ENCODE results near the gene FHOD3.

The FHOD3 gene

GRCh38 chr18:36386150-36386920 lies 88.8 kb downstream of the FHOD3 start:
- no peak for DNase-seq (ENCODE audit: low spot score)

GRCh38 chr18:36387310-36387709 lies 89.8 kb downstream of the FHOD3 start:
- DNase-seq (ENCODE audit: low spot score), result no peak

- no peak for DNase-seq (ENCODE audit: low spot score)
Observed at GRCh38 chr18:36388310-36388709, 90.8 kb downstream of the FHOD3 start.

GRCh38 chr18:36389027-36389426 lies 91.5 kb downstream of the FHOD3 start:
- no peak for DNase-seq (ENCODE audit: low spot score)

GRCh38 chr18:36389811-36390581 lies 92.5 kb downstream of the FHOD3 start:
- no peak for DNase-seq (ENCODE audit: low spot score)

- no peak for DNase-seq (ENCODE audit: low spot score)
Observed at GRCh38 chr18:36391426-36392145, 94.1 kb downstream of the FHOD3 start.

- no peak for DNase-seq (ENCODE audit: low spot score)
Observed at GRCh38 chr18:36392164-36392978, 94.9 kb downstream of the FHOD3 start.

- no peak for DNase-seq (ENCODE audit: low spot score)
Observed at GRCh38 chr18:36392979-36393287, 95.4 kb downstream of the FHOD3 start.

GRCh38 chr18:36394486-36394885 lies 97.0 kb downstream of the FHOD3 start:
- DNase-seq (ENCODE audit: low spot score), result no peak

GRCh38 chr18:36396190-36396589 lies 98.7 kb downstream of the FHOD3 start:
- DNase-seq (ENCODE audit: low spot score), result no peak

- no peak for DNase-seq (ENCODE audit: low spot score)
Observed at GRCh38 chr18:36397033-36397432, 99.5 kb downstream of the FHOD3 start.

- DNase-seq (ENCODE audit: low spot score), result no peak
Observed at GRCh38 chr18:36398419-36398818, 100.9 kb downstream of the FHOD3 start.

- DNase-seq (ENCODE audit: low spot score), result no peak
Observed at GRCh38 chr18:36399055-36399454, 101.5 kb downstream of the FHOD3 start.

GRCh38 chr18:36401462-36401861 lies 103.9 kb downstream of the FHOD3 start:
- DNase-seq (ENCODE audit: low spot score), result no peak

GRCh38 chr18:36402765-36403396 lies 105.4 kb downstream of the FHOD3 start:
- peak; percentile 9 for DNase-seq (ENCODE audit: low spot score)

GRCh38 chr18:36403896-36404820 lies 106.6 kb downstream of the FHOD3 start:
- DNase-seq (ENCODE audit: low spot score), result no peak

GRCh38 chr18:36405611-36406010 lies 108.1 kb downstream of the FHOD3 start:
- DNase-seq (ENCODE audit: low spot score), result no peak

GRCh38 chr18:36406805-36407204 lies 109.3 kb downstream of the FHOD3 start:
- DNase-seq (ENCODE audit: low spot score), result no peak

GRCh38 chr18:36408606-36409005 lies 111.1 kb downstream of the FHOD3 start:
- DNase-seq (ENCODE audit: low spot score), result no peak

- DNase-seq (ENCODE audit: low spot score), result no peak
Observed at GRCh38 chr18:36409779-36410178, 112.3 kb downstream of the FHOD3 start.

GRCh38 chr18:36410346-36410745 lies 112.8 kb downstream of the FHOD3 start:
- no peak for DNase-seq (ENCODE audit: low spot score)
